Non-pigmented ciliary epithelial cell (primary cell): ENCODE measurements around the gene GFER.
"Not testable (repeated sequence)": the region's sequence is repeated elsewhere in the genome, so short reads cannot be mapped to it uniquely, and the experiment has no call there.

ENCODE experiments used
- DNase-seq: peaks from one replicate; pipeline ENCODE4 v3.0.0-alpha.2; 2010; ENCODE audit warnings: low read depth

Gene GFER

DNA sequence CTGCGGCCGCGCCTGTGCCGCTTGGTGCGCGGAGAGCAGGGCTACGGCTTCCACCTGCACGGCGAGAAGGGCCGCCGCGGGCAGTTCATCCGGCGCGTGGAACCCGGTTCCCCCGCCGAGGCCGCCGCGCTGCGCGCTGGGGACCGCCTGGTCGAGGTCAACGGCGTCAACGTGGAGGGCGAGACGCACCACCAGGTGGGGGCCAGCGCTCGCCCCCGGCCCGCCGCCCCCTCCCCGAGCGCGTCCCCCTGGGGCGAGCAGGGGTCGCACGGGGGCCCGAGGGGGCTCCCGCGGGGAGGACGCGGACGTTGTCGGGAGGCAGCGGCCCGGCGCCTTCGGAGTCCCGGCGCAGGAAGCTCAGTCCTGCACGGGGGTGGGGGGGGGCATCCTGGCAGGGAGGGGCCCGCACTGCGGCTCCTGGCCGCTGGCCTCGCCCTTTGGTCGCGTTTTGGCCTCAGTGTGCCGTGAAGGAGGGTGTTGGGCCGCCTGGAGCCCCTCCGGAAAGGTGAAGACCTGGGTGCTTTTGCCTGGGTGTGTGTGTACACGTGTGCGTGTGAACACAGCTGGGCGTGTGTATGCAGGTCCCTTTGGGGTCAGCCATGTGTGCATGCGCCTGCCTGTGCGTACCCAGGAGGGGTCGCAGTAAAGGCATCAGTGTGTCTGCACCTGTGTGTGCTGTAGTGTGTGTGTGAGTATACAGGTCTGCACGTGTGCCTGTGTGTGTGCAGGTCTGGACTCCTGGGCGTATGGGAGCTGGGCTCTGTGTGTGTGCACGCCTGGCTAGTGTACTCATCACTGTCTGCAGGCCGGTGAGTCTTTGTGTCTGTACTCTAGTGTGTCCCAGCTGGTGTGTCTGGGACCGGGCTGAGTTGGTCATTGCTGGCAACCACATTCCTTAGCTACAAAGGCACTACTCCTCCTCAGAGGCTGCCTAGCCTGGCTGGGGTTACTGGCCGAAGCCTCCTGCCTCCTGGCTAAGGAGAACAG, 43.3 kb downstream of the GFER start:
- DNase-seq = no peak

DNA sequence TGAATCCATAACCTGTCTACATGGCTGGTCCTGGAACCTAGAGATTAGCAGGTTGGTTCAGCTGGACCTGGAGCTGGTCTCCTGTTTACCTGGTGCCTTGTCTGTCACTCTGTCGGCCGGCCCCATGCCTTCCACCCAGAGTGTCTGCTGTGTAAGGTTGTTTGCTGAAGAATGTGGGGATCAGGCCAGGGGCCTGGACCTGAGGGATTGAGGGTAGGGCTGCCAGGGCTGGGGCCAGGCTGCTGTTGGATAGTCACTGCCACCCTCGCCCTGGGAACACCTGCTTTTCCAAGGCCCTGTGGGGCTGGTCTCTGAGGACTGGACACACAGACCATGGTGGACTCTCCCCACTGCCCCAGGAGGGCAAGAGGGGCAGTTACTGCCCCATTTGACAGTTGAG, 44.2 kb downstream of the GFER start:
- DNase-seq = no peak

DNA sequence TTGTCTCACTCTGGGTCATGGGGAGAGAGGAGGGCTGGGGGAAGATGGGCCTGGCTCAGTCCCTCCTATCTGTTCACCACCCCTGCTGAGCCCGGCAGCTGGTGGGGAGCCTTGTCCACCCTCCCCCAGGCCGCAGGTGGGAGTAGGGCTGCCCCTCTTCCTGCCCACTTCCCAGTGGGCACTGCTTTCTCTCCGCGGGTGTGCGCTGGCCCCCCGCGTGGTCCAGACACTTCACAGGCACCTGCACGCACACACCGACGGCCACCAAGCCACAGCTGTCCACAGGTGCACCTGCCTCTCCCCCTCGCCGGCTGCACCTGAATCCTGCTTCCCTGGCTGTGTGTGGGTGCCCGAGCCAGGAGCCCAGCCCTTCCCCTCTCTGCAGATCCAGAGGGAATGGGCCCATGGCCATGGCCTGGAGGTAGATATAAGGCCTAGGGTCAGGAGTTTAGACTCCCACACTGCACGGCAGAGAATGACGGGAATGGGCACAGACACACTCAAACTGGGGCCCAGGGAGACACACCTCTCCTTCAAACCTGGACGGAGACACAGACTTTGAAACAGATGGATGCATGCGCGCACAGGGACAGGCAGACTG, 44.7 kb downstream of the GFER start:
- DNase-seq = no peak

DNA sequence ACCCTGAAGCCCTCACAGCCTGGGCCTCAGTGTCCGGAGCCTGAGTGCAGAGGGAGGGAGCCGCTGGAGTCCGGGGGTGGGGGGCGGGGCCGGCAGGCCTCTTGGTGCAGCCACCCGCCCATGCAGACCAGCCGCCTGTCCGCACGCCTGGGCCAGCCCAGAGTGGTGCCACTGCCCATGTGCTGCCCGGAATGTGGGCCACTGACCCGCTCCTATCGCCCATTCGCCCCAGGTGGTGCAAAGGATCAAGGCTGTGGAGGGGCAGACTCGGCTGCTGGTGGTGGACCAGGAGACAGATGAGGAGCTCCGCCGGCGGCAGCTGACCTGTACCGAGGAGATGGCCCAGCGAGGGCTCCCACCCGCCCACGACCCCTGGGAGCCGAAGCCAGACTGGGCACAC, 45.4 kb downstream of the GFER start:
- no peak for DNase-seq

DNA sequence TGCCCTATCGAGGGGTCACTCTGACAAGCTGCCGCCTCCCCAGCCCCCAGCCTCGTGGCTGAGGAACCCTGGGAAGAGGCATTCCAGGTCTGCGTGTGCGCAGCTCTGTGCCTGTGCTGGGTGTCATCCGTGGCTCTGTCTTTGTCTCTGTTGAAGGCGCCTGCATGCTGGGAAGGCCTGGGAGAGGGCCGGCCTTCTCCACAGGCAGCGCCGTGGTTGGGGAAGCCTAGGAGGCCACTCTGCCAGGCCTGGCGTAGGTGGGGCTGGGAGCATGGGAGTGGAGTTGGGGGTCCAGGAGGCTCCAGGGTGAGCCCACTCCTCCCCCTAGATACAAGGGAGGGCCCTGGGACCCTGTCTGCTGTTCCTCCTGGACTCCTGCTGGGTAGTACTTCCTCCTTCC, 46.0 kb downstream of the GFER start:
- DNase-seq = no peak

DNA sequence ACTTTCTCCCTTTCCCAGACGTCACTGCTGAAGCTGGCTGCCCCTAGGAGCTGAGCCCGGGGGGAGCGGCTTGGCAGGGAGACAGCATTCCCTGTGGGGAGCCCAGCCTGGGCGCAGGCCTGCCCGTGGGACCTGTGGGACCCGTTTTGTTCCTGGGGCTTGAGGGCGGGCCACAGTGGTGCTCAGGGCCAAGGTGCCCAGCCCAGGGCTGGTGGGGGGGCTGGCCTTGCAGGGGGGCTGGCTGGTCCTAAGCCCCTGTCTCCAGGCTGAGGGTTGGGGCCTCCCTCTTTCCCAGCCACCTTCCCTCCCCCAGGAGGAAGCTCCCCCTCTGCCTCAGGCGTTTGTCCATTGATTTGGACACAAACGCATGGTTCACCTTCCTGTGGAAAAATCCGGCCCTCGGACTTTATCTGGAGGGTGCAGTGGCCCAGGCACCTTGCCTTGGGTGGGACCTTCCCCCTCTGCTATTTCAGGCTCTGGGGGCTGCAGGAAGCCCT, 47.1 kb downstream of the GFER start:
- no peak for DNase-seq

DNA sequence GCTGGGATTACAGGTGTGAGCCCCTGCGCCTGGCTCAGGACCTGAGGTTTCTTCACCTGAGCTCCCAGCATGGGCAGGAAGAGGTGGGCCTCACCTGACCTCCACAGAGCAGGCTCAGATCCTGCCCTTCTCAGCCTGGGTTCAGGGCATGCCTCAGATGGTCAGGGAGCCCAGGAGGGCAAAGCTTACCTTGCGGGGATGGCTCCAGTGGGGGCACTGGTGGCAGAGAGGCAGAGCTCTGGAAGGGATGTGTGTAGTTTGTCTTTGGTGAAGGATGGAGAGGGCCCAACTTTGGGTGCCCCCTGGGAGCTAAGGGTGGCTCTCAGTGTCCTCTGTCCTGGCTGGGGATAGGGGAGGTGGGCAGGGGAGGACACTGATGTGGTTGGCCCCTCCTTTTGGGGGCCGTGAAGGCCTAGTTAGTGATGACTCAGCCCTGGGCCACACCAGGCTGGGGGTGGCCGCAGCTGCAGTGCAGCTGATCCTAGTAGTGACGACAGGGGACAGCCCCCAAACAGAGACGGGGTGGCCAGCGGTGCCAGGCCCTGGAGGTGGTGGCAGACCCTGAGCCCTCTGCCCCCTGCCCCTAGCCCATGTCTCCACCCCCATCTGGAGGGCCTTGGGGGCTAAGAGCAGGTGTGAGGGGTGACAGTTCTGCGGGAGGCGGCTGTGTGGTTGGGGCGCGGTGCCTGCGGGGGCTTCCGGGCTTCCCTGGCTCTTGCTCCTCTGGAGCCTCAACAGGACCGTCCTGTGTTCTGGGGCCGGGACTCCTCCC, 48.5 kb downstream of the GFER start:
- no peak for DNase-seq

DNA sequence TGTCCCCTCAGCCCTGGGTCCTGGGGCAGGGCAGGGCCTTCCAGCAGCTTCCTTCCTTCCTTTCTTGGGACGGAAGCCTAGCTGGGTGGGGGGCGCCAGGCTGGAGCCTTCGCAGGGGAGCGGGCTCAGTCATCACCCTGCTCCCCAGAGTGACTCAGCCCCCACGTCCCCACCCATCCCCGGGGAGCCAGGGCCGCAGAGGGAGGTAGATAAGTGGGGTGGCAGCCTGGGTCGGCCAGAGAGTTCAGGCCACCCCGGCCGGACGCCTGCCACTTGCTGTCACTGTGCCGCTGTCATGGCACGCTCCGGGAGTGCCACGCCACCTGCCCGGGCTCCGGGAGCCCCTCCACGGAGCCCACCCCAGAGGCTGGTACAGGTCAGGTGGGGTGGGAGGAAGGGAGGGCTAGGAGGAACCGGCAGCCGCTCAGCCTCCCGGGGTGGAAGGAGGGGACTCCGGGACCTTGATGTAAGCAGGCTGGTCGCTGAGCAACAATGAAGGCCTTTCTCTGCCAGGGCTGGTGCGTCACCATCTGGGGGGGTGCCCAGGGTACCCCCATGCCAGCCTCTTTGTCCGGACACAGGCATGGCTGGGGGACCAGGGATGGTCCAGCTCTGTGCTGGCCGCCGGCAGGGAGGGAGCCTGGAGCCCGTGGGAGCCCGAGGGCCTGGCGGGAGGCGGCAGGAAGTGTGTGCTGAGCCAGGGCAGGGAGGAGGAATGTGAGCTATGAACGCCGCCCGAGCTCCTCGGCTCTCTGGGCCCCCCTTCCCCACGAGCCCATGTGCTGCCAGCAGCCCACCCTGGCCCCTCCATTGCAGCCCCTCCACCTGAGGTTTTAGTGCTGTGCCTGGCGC, 49.3 kb downstream of the GFER start:
- no peak for DNase-seq

DNA sequence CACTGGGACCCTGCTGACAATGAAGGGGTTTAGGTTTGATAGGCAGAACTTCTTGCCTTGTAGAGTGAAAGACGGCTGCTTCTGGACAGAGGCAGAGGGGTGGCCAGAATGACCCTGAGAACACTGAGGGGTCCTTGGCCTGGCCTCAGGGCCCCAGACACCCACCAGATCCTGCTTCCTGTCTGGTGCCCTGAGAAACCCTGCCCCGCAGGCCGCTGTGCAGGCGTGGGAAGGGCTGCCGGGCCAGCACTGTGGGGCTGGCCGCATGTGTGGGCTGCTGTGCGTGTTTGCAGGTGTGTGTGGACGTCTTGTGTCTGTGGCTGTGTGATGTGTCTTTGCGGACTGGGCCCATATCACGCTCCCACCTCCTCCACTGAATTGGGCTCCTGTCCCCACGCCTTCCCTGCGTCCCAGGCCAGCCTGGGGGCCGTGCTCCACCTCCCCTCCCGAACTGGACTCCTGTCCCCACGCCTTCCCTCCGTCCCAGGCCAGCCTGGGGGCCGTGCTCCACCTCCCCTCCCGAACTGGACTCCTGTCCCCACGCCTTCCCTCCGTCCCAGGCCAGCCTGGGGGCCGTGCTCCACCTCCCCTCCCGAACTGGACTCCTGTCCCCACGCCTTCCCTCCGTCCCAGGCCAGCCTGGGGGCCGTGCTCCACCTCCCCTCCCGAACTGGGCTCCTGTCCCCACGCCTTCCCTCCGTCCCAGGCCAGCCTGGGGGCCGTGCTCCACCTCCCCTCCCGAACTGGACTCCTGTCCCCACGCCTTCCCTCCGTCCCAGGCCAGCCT, 50.1 kb downstream of the GFER start:
- DNase-seq = not testable (repeated sequence)

DNA sequence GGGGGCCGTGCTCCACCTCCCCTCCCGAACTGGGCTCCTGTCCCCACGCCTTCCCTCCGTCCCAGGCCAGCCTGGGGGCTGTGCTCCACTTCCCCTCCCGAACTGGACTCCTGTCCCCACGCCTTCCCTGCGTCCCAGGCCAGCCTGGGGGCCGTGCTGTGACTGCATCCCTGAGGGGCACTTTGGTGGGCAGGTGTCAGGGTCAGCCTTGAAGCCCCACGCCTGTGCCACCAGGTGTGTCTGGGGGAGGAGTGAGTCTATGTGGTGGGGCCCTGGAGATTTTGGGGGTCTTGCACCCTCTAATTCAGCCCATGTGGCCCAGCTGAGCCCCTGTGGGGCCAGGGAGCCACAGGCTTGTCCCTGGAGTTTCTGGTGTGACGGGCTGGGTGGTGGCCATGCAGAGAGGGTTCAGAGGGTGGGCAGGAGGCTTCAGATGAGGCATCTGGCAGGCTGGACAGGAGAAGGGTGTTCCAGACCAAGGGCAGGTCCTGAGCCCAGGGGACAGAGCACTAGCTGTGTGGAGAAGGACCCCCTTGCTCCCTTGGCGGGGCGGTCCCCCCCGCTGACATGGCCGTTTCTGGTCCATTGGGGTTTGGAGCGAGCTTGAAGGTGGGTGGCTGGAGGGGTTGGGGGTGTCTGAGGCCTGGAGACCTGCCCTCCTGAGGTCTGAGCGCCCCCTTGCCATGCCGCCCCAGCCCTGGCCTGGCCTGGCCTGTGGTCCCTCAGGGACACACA, 50.9 kb downstream of the GFER start:
- no peak for DNase-seq

DNA sequence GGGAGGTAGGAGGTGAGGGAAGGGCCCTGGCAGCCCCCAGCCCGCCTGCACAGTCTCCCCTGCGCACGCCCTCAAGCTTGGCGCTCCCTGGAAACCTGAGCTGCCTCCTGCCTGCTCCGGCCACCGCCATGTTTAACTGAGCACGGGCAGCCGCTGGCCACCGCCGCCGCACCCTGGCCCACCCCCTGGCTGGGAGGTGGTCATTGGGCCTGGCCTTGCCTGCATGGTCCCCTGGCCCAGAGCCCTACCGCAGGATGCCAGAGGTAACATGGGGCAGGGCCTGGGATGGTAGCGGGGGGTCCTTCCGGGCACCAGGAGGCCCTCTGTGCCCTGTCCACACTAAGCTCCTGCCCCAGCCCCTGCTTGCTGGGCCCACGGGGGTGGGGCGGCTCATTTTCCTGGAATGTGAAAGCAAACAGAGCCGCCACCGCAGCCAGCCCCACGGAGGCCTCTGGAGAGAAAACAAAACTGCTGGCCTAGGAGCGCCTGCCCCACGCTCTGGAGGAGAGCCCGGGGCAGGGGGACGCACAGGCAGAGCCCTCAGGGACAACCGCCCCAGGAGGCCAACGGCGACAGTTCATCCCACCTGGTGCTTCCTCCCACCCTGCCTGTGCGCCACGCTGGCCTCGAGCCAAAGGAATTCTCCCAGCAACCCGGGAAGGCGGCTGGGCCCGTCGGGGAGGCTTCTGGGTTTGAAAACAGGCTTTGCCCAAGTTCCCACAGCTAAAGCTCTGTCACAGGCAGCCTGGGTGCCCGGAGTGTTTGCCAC, 51.6 kb downstream of the GFER start:
- no peak for DNase-seq

DNA sequence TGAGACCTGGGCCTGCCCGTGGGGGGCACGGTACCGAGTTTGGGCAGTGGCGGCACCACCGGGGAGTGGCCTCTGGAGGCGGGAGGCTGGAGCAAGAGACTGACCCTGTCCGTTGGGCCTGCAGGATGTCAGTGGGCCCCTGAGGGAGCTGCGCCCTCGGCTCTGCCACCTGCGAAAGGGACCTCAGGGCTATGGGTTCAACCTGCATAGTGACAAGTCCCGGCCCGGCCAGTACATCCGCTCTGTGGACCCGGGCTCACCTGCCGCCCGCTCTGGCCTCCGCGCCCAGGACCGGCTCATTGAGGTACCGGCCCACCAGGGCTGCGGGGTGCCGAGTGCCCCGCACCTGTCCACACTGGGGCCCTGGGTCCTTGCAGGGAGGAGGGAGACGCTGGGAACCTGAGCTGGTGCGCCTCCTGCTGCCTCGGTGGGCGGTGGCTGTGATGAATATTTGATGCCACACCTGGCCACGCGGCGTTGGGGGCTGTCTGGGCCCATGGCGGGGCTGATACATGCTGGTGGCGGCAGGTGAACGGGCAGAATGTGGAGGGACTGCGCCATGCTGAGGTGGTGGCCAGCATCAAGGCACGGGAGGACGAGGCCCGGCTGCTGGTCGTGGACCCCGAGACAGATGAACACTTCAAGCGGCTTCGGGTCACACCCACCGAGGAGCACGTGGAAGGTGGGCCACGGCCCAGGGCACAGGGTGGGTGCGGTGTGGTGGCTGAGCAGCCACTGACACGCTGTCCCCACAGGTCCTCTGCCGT, 52.4 kb downstream of the GFER start:
- DNase-seq = no peak

DNA sequence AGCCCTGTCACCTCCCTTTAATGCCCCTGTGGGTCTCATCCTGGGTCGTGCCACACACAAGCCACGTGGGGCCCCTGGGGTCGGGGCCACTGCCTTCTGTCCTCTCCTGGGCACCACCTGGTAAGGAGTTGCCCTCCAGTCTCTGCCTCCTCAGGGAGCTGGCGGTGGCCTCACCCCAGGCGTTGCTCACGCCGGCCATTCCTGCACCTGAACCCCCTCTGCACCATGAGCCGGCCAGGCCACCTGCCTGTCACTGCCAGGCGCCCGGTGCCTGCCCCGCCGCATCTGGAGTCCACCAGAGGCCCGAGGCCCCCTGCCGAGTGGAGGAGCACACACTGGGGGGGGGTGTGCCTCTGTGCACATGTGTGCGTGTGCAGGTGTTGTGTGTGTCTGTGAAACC, 53.1 kb downstream of the GFER start:
- DNase-seq = no peak
